Activated CD8-positive, alpha-beta memory T cell treated with anti-CD3 and anti-CD28 coated beads, Interleukin-2, amount 10 ng/mL, durations not matched to agents 7 days and 5 days (primary cell): ENCODE data around the gene EIF2B4. TPM values are rescaled to one million over a fixed set of nuclear protein-coding genes. Genes with fewer than 3 reads are reported as not detected.

Experiments used
- ATAC-seq: fragments of 150-1000 bp; cut with Tn5 transposase; one replicate; pipeline ENCODE4 v1.10.0; 2021; ENCODE audit warnings: moderate library complexity
- CTCF ChIA-PET: fragments of 350-600 bp; sonication (Branson Sonifier 250); formaldehyde crosslinking; loops from one replicate; lab custom pipeline; 2021; ENCODE audit warnings: antibody characterized with exemption; lab: Charles Lee
- DNase-seq: peaks from one replicate; pipeline ENCODE4 v3.0.0-alpha.2; 2020
- H3K27ac Mint-ChIP-seq: one replicate; pipeline ENCODE4 v1.8.0; 2021; ENCODE audit warnings: mild to moderate bottlenecking, mixed read lengths
- H3K27me3 Mint-ChIP-seq: one replicate; pipeline ENCODE4 v1.8.0; 2021; ENCODE audit warnings: mixed read lengths
- H3K36me3 Mint-ChIP-seq: one replicate; pipeline ENCODE4 v1.8.0; 2021; ENCODE audit warnings: mild to moderate bottlenecking, mixed read lengths
- H3K4me1 Mint-ChIP-seq: one replicate; pipeline ENCODE4 v1.8.0; 2021; ENCODE audit warnings: mixed read lengths
- H3K4me3 Mint-ChIP-seq: one replicate; pipeline ENCODE4 v1.8.0; 2021; ENCODE audit warnings: mild to moderate bottlenecking, moderate library complexity, mixed read lengths
- H3K9me3 Mint-ChIP-seq: one replicate; pipeline ENCODE4 v1.8.0; 2022; ENCODE audit warnings: low read depth, mixed read lengths
- total RNA-seq, 2 experiments: library from RNA; stranded (reverse); gene quantifications; one replicate each; pipeline ENCODE4 v1.2.3, GENCODE V29; 2021

The EIF2B4 gene
- total RNA-seq, 2 experiments from 2014 or later, result 38.6 to 43.1 TPM

DNA sequence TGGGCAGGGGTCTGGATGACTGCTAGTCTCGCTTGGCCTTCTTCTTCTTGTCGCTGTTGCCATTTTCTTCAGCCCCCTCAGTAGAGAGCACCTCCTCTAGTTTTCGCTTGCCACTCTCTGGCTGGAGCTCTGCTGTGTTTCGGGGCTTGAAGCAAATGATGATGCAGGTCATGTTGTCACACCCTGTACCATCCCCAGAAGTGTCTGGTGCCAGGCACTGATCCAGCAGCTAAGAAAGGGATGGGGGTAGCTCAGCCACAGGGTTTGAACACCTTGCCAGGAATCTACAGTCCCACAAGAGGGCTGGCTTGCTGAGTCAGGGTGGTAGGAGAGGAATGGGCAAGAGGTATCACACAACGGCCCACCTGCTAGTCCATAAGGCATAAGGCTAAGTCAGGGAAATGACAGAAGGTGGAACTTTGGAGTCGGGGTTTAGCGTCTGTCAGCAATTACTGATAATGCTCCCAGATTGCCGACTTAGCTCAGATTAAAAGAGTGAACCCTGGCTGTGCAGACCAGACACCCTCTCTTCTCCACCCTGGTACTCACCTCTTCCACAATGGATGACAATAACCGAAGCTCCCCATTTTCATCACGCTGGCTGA lies 11.5 kb upstream of the EIF2B4 start:
- H3K4me3 Mint-ChIP-seq, result peak overlapping the region; percentile 6
- no peaks in the 10 kb centered on the region for H3K9me3 Mint-ChIP-seq
- DNase-seq (no peak), ATAC-seq (no peak)
- CTCF ChIA-PET, result interaction anchor here (3.4 kb wide), 1 partner anchor 10 kb away, joined by 20 read pairs; the partner anchor contains the start of gene SNX17
- no peaks in the 10 kb centered on the region for H3K27me3 Mint-ChIP-seq
- peak overlapping the region; percentile 84 for H3K27ac Mint-ChIP-seq
- peaks cover 44% of the 10 kb centered on the region for H3K36me3 Mint-ChIP-seq
- H3K4me1 Mint-ChIP-seq, result peaks cover 21% of the 10 kb centered on the region

DNA sequence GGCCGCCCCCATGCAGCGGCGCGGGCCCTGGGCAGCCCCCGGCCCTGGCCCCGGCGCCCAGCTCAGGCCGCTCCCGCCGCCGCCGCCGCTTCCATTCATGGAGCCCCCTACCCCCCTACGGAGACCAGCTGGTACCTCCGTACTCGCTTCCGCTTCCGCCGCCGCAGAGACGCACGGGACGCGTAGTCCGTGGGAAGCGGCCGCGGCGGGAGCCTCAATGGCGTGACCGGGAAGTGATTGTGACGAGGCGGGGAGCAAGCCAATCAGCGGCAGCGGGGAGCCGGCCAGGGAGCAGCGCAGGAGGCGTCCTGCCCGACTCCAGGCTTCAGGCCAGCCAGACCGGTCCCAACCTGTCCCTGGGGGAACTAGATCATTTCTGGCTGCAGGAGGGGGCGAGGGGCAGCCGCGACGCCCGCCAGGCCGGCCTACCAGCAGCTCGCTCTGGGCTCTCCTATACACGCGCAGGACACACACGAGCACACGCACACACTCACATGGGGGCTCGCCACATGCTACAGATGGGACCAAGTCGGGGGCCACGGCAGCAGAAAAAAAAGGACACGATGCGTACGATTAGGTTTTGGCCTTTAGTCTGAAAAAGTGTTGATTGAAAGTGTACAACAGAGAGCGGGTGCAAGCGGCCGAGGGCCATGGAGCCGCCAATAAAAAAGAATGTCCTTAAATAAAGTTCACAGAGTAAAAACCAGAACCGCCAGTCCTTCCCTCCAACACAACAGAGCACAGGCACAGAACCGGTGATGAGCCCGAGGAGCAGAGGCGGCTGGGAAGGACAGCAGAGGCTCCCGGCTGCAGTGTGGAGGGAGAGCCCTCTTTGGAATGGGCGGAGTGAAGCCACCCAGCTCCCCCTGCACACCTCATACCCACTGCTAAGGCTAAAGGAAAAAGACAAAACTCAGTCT lies 10.7 kb upstream of the EIF2B4 start, which contains the start of gene ZNF513:
ZNF513 (minus strand) TSS at position 109 of the 920 bp plus-strand sequence. CDS start 208 bp downstream, outside the sequence.
- Mint-ChIP-seq H3K9me3 (no peaks in the 10 kb centered on the region), H3K4me3 (peak within 1 kb of the TSS; percentile 84), H3K4me1 (peaks cover 21% of the 10 kb centered on the region), H3K36me3 (peaks cover 46% of the 10 kb centered on the region), H3K27me3 (no peaks in the 10 kb centered on the region), H3K27ac (peak within 1 kb of the TSS; percentile 96)
- CTCF ChIA-PET, result interaction anchor here (1.3 to 3.4 kb wide), 2 partner anchors 10 to 50 kb away, joined by 3 to 20 read pairs; partner anchors contain the start of gene SNX17
- DNase-seq (peak; percentile 93), ATAC-seq (peak; percentile 91)

DNA sequence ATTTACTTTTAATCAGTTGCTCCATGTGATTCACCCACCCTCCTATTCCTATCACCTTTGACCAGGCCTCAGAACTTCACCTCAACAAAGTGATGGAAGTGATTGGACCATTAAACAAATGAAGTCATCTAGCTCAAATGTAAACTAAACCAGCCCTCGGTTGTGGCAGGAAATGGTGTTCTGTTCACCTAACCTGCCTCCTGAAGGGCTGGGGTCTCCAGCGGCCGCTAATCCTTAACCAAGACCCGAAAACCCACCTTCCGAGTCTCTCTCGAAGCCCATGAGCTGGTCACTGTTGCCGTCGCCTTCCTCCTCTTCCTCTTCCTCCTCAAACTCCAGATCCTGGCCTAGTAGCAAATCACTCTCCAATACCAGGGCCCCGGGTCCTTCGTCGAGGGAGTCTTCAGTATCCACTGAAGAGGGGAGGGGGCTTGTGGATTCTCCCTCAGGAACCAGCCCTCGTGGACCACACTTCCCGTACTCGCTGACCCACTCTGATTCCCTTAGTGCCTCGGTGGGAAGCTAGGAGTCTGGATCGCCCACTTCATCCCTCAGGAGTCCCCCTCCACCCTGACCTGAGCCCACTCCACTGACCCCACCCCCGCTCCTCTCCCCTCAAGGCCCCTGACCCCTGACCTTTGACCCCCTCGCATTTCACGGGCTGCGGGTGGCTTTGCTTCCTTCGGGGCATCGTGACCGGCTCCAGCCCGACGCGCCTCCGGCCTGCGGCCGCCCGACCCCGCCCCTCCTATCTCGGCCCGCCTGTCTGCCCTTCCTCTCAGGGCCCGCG lies 9.9 kb upstream of the EIF2B4 start:
- ATAC-seq (peak; percentile 66), DNase-seq (peak; percentile 81)
- Mint-ChIP-seq H3K27ac (peak overlapping the region; percentile 96), H3K36me3 (peaks cover 41% of the 10 kb centered on the region), H3K4me3 (peak overlapping the region; percentile 84), H3K4me1 (peaks cover 21% of the 10 kb centered on the region), H3K27me3 (no peaks in the 10 kb centered on the region), H3K9me3 (no peaks in the 10 kb centered on the region)
- CTCF ChIA-PET, result interaction anchor here (0.9 to 3.4 kb wide), 6 partner anchors 9 to 303 kb away, joined by 3 to 20 read pairs (median 3); partner anchors contain the start of gene SNX17

DNA sequence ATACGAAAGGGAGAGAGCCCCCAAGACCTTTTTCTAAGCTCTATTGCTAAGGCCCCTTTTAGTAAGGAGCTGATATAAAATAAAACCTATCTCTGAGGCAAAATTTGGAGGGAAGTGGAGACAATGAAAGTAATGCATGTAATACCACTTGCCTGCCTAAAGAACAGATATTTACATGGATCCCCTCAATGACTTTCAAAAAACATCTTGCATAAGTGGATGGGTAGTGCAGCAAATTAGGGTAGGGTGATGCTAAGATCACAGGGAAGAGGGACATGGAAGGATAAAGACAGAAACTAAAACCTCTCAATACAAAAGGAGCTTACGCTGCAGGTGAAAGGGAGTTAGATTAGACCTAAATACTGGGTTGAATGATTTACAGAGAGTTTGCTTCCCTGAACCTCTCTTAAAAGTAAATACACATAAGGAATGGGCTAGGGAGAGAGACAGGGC lies 9.3 kb upstream of the EIF2B4 start:
- ATAC-seq (no peak), DNase-seq (no peak)
- Mint-ChIP-seq H3K9me3 (no peaks in the 10 kb centered on the region), H3K4me1 (peaks cover 24% of the 10 kb centered on the region), H3K27ac (peak overlapping the region; percentile 96), H3K36me3 (peaks cover 43% of the 10 kb centered on the region), H3K4me3 (peak overlapping the region; percentile 84), H3K27me3 (no peaks in the 10 kb centered on the region)
- CTCF ChIA-PET, result interaction anchor here (0.9 to 3.4 kb wide), 6 partner anchors 8 to 304 kb away, joined by 3 to 20 read pairs (median 3); partner anchors contain the start of gene SNX17

DNA sequence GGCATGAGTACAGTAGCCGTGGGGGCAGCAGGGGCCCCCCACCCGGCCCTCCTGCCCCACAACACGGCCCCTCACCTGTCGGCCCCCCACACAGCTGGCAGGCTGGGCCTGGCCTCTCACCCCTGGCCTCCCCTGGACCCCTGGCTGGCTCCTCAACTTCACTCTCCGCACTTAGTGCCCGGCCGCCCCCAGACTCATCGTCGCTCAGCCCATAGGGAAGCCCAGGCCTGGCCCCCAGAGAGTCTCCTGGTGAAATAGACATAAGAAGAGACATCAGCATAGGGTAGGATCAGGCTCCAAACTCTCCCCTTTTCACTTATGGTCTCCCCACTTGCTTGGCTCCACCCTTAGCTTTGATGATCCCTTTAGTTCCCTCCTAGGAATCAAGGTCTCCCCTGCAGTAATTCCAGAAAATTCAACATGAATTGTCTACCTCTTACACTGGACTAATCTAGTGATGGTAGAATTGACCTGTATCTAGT lies 8.7 kb upstream of the EIF2B4 start:
- peak overlapping the region; percentile 96 for H3K27ac Mint-ChIP-seq
- H3K27me3 Mint-ChIP-seq, result no peaks in the 10 kb centered on the region
- CTCF ChIA-PET, result interaction anchor here (0.9 to 3.4 kb wide), 3 partner anchors 8 to 99 kb away, joined by 3 to 20 read pairs (median 3); partner anchors contain the start of gene SNX17
- DNase-seq (no peak), ATAC-seq (no peak)
- H3K9me3 Mint-ChIP-seq, result no peaks in the 10 kb centered on the region
- peaks cover 42% of the 10 kb centered on the region for H3K36me3 Mint-ChIP-seq
- H3K4me3 Mint-ChIP-seq, result peak overlapping the region; percentile 84
- H3K4me1 Mint-ChIP-seq, result peaks cover 24% of the 10 kb centered on the region

DNA sequence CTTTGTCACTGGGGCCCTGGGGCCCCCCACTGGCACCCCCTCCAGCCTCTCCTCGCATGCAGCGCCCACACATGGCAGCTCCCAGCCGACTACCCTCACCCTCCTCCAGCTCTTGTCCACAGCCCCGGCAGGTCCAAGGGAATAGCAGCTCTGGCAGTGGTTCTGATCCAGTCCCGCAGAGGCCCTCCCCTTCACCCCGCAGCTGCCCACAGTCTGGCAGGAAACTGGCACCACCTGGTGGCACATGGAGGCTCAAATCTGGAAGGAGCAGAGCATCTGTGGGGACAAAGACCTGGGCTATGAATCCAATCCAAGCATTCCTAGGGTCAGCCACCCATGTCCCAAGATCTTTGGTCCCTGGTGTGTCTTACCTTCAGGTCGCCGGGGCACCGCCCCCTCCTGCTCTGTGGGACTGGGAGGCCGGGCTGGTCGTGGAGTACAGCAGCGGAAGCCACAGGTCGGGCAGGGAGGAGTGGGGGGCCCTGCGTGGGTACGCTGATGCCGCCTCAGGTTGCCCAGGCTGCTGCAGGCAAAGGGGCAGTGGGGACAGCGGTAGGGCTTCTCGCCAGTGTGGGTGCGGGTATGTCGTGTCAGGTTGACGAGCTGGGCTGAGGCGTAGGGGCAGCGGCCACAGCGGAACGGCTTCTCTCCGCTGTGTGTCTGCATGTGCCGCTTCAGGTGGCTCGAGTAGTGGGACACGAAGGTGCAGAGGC lies 8.1 kb upstream of the EIF2B4 start:
- Mint-ChIP-seq H3K9me3 (no peaks in the 10 kb centered on the region), H3K4me1 (peaks cover 28% of the 10 kb centered on the region), H3K27me3 (no peaks in the 10 kb centered on the region), H3K4me3 (no peak overlapping the region), H3K27ac (no peak overlapping the region), H3K36me3 (peaks cover 43% of the 10 kb centered on the region)
- no peak for ATAC-seq
- CTCF ChIA-PET, result interaction anchor here (0.6 kb wide), 1 partner anchor 1411 kb away, joined by 3 read pairs; no protein-coding TSS in a partner anchor
- DNase-seq, result no peak

DNA sequence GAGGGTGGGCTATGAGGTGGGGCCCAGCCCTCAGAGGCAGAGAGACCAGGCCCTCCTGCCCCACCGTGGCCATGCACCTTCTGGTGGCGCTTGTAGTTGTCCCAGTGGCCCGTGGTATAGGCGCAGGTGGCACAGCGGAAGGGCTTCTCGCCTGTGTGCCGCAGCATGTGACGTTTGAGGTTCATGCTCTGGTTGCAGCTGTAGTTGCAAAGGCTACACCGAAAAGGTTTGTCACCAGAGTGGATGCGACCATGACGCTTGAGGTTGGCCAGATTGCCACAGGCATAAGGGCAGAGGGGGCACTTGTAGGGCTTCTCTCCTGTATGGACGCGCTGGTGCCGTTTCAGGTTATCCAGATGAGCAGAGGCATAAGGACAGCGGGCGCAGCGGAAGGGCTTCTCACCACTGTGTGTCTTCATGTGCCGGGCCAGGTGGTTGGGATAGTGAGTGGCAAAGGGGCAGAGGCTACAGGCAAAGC lies 7.5 kb upstream of the EIF2B4 start:
- CTCF ChIA-PET, result interaction anchor here (0.6 kb wide), 1 partner anchor 1412 kb away, joined by 3 read pairs; no protein-coding TSS in a partner anchor
- Mint-ChIP-seq H3K4me1 (peaks cover 33% of the 10 kb centered on the region), H3K27me3 (no peaks in the 10 kb centered on the region), H3K36me3 (peaks cover 47% of the 10 kb centered on the region), H3K9me3 (no peaks in the 10 kb centered on the region), H3K27ac (no peak overlapping the region), H3K4me3 (no peak overlapping the region)
- DNase-seq, result no peak
- ATAC-seq, result no peak

DNA sequence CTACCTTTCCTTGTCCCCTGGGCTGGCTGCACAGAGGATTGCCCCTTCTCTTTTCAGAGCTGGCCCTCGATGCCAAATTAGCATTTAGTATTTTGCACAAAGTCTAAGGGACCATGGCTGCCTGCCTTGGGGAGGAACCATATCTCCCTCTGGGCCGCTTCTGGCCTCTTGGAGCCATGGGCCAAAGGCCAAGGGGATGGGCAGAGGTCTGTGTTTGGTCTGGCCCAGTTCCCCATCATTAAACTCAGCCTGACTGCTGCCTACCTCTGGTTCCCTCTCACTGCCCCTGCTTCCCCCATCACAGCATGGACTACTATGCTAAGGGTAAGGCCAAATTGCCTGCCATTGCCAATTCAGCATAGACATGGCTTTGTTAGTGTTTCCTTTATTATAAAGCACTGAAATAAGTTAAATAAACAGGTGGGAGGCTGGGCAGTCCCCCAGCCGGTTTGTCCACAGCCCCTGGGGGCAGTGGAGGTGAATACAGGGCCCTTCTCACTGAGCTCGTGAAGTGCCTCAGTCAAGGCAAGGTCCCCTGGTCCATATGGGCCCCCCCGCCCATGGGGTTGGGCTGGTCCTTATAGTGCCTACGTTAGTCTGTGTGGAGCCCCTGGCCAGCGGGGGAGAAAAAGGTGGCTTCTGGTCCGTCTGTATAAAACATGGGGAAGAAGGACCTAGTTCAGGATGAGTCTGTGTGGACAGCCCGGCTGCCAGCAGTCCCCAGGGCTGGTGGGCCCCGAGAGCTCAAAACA lies 6.9 kb upstream of the EIF2B4 start:
- Mint-ChIP-seq H3K9me3 (no peaks in the 10 kb centered on the region), H3K4me1 (peaks cover 38% of the 10 kb centered on the region), H3K27me3 (no peaks in the 10 kb centered on the region), H3K27ac (no peak overlapping the region), H3K4me3 (no peak overlapping the region), H3K36me3 (peaks cover 50% of the 10 kb centered on the region)
- no peak for DNase-seq
- CTCF ChIA-PET, result no interaction called here
- no peak for ATAC-seq

DNA sequence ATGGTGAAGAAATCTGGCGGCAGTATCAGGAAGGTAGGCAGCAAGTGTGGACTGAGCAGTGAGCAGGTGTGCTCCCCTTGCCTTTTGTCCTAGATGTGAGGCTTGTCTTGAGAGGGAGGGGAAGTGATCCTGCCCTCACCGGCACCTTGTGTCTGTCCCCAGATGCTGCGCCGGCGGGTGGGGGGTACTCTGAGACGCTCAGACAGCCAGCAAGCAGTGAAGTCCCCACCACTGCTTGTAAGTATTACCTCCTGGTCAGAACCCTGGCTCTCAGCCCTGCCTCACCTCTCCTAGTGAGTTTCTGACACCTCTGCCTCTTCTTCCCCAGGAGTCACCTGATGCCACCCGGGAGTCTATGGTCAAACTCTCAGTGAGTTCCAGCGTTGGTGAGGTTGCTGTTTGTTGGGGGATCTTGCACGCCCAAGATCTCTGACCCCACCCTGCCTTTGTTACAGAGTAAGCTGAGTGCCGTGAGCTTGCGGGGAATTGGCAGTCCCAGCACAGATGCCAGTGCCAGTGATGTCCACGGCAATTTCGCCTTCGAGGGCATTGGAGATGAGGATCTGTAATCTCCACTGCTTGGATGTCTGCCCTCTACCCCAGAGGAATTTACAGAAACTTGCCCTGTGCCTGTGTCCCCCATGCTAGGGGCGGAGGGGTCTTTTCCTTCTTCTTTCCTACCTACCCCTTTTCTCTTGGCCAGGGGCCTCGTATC lies 6.2 kb upstream of the EIF2B4 start:
- Mint-ChIP-seq H3K9me3 (no peaks in the 10 kb centered on the region), H3K27me3 (no peaks in the 10 kb centered on the region), H3K36me3 (peaks cover 51% of the 10 kb centered on the region), H3K27ac (no peak overlapping the region), H3K4me1 (peaks cover 38% of the 10 kb centered on the region), H3K4me3 (no peak overlapping the region)
- ATAC-seq (no peak), DNase-seq (no peak)
- CTCF ChIA-PET, result no interaction called here

DNA sequence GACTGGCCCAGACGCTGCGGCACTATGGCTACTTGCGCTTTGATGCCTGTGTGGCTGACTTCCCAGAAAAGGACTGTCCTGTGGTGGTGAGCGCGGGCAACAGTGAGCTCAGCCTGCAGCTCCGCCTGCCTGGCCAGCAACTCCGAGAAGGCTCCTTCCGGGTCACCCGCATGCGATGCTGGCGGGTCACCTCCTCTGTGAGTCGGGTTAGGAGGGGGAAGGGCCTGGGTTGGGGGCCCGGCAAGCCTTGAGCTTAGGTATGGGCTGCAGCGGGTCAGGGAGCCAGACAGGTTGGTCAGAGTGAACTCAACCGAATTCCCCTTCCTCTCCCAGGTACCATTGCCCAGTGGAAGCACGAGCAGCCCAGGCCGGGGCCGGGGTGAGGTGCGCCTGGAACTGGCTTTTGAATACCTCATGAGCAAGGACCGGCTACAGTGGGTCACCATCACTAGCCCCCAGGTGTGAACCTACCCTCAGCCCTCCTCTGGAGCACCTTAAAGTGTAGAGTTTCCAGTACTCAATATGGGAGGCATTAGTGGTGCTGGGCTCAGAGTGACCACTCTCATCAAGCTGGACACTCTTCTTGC lies 5.5 kb upstream of the EIF2B4 start:
- no peaks in the 10 kb centered on the region for H3K9me3 Mint-ChIP-seq
- H3K36me3 Mint-ChIP-seq, result peaks cover 49% of the 10 kb centered on the region
- no peak overlapping the region for H3K27ac Mint-ChIP-seq
- H3K4me3 Mint-ChIP-seq, result no peak overlapping the region
- peaks cover 35% of the 10 kb centered on the region for H3K4me1 Mint-ChIP-seq
- ATAC-seq (no peak), DNase-seq (no peak)
- CTCF ChIA-PET, result no interaction called here
- H3K27me3 Mint-ChIP-seq, result no peaks in the 10 kb centered on the region

DNA sequence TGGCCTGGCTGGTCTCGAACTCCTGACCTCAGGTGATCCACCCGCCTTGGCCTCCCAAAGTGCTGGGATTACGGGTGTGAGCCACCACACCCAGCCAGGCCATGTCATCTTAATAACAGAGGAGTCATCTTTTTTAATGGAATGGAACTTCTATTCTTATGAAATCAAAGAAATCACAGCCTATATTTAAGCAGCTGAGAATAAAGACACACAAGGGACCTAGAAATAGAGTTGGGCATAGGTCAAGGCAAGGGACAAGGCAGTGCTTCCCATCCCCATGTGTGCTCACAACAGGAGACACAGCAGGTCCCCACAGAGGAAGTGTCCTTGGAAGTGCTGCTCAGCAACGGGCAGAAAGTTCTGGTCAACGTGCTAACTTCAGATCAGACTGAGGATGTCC lies 3.4 kb upstream of the EIF2B4 start:
- H3K4me1 Mint-ChIP-seq, result peaks cover 33% of the 10 kb centered on the region
- ATAC-seq, result no peak
- peaks cover 47% of the 10 kb centered on the region for H3K36me3 Mint-ChIP-seq
- DNase-seq, result no peak
- H3K27me3 Mint-ChIP-seq, result no peaks in the 10 kb centered on the region
- H3K27ac Mint-ChIP-seq, result peak overlapping the region; percentile 50
- H3K4me3 Mint-ChIP-seq, result no peak overlapping the region
- CTCF ChIA-PET, result no interaction called here
- H3K9me3 Mint-ChIP-seq, result no peaks in the 10 kb centered on the region
